ENCODE results near the gene PXMP4.

Gene PXMP4

GRCh38 chr20:33697129-33697528, 23.0 kb downstream of the PXMP4 start:
- no peak for DNase-seq
- no peak overlapping the region for H3K27ac ChIP-seq
- in situ Hi-C loops (cut with HindIII; ENCODE audit: low pct_ligation_motif_present, low sequenced_read_pairs) = no loop called here
- no peaks in the 10 kb centered on the region for H3K27me3 ChIP-seq (replicated peaks)
- TF ChIP-seq CTCF (IDR thresholded peaks at IDR 0.05; ENCODE audit: low read depth, low read length, missing control alignments) = no peak
- no peaks in the 10 kb centered on the region for H3K36me3 ChIP-seq (replicated peaks)
- no peak overlapping the region for H3K4me3 ChIP-seq (ENCODE audit: low read depth, low read length)

GRCh38 chr20:33696448-33696847, 23.7 kb downstream of the PXMP4 start:
- Histone ChIP-seq H3K27me3 (replicated peaks) (no peaks in the 10 kb centered on the region), H3K27ac (no peak overlapping the region), H3K36me3 (replicated peaks) (no peaks in the 10 kb centered on the region), H3K4me3 (ENCODE audit: low read depth, low read length) (no peak overlapping the region)
- DNase-seq = no peak
- in situ Hi-C loops (cut with HindIII; ENCODE audit: low pct_ligation_motif_present, low sequenced_read_pairs) = no loop called here
- TF ChIP-seq CTCF (IDR thresholded peaks at IDR 0.05; ENCODE audit: low read depth, low read length, missing control alignments) = no peak

GRCh38 chr20:33694639-33695012, 25.5 kb downstream of the PXMP4 start:
- in situ Hi-C loops (cut with HindIII; ENCODE audit: low pct_ligation_motif_present, low sequenced_read_pairs) = no loop called here
- H3K27me3 ChIP-seq (replicated peaks) = no peaks in the 10 kb centered on the region
- TF ChIP-seq CTCF (IDR thresholded peaks at IDR 0.05; ENCODE audit: low read depth, low read length, missing control alignments) = no peak
- H3K4me3 ChIP-seq (ENCODE audit: low read depth, low read length) = no peak overlapping the region
- no peak for DNase-seq
- no peak overlapping the region for H3K27ac ChIP-seq
- H3K36me3 ChIP-seq (replicated peaks) = no peaks in the 10 kb centered on the region

DNA sequence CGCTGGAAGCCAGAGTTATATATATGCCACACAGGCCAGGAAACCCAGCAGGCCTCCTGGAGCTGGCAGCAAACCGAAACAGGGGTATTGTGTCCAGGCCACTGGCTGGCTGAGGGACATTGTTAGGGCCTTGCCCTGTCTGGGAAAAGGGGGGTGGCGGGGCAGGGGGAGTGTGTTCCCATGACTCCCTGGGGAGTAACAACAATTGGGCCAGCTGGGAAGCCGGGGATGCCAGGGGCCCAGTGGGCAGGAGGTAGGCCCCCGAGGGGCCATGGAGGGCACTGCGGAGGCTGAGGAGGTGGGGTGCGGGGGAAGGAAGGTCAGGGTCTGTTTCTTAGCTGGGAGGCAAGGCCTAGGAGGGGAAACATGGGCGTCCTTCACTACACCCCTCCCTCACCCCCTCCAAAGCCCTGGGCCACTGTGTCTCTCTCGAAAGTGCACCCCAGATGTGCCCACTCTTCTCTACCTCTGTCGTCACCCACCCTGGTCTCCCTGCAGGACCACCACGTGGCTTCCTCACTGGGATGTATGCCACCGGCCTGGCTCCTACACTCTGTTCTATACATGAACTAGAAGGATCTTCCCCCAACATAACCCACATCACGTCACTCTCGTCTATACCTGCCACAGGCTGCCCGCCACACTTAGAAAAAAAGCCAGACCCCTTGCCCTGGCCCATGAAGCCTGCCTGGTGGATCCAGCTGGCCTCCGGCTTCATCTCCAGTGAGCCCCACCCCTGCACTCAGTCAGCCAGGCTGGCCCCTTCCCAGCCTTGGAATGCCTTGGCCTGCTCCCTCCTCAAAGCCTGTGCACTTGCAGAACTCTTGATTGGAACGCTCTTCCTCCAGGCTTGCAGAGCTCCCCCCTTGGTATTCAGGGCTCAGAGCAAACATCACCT, 26.1 kb downstream of the PXMP4 start:
- no peak for DNase-seq
- no peak for TF ChIP-seq CTCF (IDR thresholded peaks at IDR 0.05; ENCODE audit: low read depth, low read length, missing control alignments)
- Histone ChIP-seq H3K36me3 (replicated peaks) (no peaks in the 10 kb centered on the region), H3K27me3 (replicated peaks) (no peaks in the 10 kb centered on the region), H3K4me3 (ENCODE audit: low read depth, low read length) (no peak overlapping the region), H3K27ac (no peak overlapping the region)
- in situ Hi-C loops (cut with HindIII; ENCODE audit: low pct_ligation_motif_present, low sequenced_read_pairs) = no loop called here

GRCh38 chr20:33693289-33693688, 26.8 kb downstream of the PXMP4 start:
- in situ Hi-C loops (cut with HindIII; ENCODE audit: low pct_ligation_motif_present, low sequenced_read_pairs) = no loop called here
- TF ChIP-seq CTCF (IDR thresholded peaks at IDR 0.05; ENCODE audit: low read depth, low read length, missing control alignments) = no peak
- no peak overlapping the region for H3K4me3 ChIP-seq (ENCODE audit: low read depth, low read length)
- H3K36me3 ChIP-seq (replicated peaks) = no peaks in the 10 kb centered on the region
- no peak overlapping the region for H3K27ac ChIP-seq
- no peak for DNase-seq
- H3K27me3 ChIP-seq (replicated peaks) = no peaks in the 10 kb centered on the region

GRCh38 chr20:33689973-33690372, 30.1 kb downstream of the PXMP4 start:
- Histone ChIP-seq H3K27me3 (replicated peaks) (no peaks in the 10 kb centered on the region), H3K4me3 (ENCODE audit: low read depth, low read length) (no peak overlapping the region), H3K27ac (peak overlapping the region; percentile 44), H3K36me3 (replicated peaks) (no peaks in the 10 kb centered on the region)
- in situ Hi-C loops (cut with HindIII; ENCODE audit: low pct_ligation_motif_present, low sequenced_read_pairs) = no loop called here
- TF ChIP-seq CTCF (IDR thresholded peaks at IDR 0.05; ENCODE audit: low read depth, low read length, missing control alignments) = no peak
- peak; percentile 81 for DNase-seq
